CD4-positive, alpha-beta T cell treated with Interleukin-15 for 4 hours (primary cell): ENCODE measurements around the gene NMNAT2.

Experiments
- DNase-seq: peaks from one replicate; pipeline ENCODE4 v3.0.0-alpha.2; 2020; ENCODE audit warnings: low spot score

Gene NMNAT2

DNA sequence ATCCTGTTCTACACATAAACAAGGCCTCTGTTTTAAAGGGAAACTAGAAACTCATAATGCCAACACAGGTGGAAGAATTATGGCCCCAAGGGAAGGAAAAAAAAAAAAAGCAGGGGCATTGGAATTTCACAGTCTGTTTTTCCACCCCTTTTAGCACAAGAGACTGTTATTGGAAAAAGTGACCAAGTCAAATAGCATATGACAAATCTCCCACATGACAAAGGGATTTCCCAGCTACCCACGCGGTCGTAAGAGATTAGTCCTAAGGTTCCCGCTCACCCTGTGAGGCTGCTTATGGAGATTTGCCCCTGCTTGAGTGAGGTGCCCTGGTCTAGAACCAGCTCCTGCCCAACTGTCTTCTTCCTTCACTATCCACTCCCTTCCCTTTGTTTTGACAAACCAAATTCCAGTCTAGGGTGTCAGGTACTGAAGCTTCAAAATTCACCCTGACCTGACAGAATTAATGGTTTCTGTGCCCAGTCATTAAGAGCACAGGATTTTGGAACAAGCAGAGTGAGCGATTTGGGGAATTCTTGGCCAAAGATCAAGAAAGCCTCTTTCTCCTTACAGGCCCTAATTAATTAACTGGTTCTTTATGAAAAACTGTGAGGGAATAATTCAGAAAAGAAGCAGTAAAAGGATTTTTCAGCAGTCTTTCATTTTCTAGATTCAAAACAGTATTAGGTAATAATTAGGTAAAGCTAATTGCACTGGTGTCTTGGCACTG is 107.3 kb downstream of the NMNAT2 start:
- DNase-seq = no peak

DNA sequence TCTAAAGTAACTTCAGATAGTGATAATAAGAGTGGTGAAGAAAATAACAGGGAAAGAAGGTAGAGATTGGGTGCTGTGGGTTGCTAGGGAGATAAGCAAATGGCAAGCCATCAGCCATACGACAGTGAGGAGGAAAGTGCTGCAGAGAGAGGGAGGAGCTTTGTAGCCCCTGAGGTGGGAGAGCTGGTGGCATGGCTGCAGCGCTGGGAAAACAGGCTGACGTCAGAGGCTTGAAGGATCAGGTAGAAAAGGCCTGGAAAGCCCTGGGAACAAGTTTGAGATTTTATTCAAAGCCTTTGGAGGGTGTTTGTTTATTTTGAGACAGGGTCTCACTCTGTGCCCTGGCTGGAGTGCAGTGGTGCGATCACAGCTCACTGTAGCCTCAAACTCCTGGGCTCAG is 109.5 kb downstream of the NMNAT2 start:
- no peak for DNase-seq

DNA sequence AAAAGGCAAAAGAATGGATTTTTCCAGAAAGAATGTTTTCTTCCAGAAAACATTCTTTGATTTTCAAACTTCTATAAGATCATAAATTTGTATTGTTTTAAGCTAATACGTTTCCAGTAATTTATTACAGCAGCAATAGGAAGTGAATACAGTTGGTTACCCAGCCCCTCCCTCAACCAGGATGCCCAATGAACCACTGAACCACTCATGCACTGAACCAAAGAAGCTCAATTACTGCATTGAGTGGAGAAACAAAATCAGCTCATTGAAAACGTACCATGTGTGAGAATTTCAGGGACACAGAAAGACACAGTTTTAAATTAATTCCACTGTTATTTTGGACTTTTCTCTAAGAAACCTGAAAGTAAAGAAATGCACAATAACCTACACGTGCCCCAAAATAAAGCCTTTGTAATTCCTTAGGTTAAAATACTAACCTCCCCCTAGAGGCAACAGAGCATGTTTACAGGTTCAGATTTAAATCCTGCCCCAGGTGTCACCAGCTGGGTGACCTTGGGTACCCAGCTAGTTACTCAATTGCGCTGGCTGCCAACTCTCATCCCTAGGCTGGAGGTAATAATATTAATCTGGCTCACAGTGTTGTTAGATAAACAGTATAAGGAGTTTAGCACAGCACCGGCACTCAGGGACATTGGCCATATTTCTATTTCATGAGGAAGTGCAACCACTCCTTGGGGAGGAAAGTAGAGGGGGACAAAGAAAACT is 111.7 kb downstream of the NMNAT2 start:
- DNase-seq = no peak

DNA sequence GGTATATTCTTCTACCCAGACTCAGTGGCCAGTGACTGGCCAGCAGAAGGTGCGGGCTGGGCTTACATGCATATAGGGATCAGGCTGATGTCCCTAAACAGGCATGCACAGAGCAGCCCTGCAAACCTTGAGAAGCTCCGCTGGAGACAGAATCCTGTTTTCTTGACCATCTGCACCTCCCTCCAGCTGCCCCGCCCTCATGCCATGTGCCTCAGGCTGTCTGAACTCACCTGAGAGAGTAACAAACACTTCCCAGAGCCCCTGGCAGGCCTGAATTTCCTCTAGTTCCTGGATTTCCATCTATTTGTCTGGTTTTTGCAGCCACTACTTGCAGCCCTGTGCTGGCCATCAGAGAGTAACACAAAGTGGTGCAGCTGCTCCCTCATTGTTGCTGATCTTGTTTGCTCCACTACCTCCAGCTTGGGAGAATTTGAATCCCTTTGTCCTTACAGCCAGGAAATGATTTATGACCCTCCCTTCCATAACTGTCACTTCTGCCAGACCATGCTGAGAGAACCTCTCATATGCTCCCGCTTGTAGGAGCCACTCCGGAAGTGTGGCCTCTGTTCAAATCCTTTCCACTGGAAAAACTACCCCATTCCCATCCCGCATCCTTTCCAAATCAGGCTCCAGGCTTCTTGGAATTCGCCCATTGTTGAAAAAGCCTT is 113.6 kb downstream of the NMNAT2 start:
- no peak for DNase-seq

DNA sequence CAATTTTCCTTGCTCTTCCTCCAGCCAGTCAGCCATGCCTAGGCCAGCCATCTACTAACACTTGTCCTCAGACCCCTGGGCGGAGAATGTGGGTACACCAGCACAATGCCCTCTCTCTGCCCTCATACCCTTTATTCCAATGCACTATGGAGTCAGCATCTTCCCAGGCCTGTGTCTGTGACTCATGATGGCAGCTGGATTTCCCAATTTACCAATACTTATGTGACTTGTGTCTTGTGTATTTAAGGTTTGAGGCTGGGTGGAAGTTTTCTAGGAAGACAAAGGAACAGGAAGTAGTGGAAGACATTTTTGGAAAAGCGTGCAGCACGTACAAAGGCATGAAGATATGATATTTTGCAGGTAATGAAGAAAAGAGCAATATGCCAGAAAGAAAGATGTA is 114.3 kb downstream of the NMNAT2 start:
- no peak for DNase-seq

DNA sequence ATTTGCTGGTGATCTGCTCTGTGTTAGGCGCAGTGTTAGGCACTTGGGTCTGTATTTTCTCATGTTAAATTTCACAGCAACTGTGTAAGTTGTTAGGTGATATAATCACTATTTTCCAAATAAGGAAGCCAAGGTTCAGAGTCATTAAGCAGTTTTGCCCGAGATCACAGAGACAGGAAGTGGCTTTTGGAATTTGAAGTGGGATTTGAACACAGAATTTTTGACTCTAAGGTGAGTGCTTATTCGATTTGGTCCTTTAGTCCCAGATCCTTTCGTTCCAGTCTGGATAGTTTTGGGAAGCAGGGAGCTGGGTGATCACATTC is 114.9 kb downstream of the NMNAT2 start:
- no peak for DNase-seq

DNA sequence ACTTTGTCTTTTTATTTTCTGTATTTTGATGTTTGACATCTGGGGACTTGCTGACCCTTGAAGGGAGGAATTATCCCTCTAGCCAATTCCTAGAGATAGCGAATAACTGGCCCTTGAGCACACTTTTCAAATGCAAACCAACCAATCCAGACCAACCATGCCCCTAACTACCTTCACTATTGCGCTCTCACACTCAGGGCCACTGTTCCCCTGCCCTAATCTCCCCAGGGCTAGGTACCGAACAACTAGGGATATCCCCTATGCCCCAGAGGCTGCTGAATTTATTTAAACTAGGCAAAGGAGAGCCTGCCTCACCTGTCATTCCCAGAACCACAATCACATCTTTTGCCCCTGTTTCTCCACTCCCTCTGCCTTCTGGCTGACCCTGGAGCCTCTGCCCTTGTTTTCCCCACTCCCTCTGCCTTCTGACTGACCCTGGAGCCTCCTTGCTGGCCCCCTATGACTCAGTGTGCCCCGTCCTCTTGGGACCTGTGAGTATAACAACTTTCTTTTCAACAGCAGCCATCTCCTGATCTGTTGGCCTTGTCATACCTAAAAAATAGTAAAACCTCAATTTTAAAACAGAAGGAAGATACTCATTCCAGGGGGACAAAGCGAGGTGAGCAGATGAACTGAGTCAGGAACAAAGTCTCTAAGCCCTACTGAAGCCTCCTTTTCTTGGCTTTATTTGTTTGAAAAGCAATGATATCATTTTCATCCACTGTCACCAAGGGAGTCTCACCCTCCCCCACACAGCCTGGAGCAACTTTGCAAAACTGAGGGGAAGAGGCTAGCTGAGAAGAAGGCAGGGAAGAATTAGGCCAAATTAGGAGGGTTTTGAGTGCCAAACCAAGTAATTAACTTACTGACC is 115.5 kb downstream of the NMNAT2 start:
- DNase-seq = no peak

DNA sequence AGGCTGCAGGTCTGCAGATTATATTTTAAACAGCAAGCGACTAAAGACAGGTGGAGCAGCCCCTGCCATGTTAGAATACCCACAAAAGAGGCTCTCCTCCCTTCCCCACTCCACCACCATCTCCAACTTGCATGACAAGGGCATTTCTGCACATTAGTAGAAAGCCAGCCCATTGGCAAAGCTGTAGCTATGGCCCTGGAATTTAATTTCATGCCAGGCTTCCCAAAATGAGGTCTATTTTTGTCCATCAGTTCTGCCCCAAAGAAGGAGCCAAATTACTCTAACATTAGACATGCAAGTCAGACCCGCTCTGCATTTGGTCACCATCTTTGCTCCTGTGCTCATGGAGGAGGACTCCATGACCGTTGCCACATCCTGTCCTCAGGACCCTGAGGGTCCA is 116.9 kb downstream of the NMNAT2 start:
- no peak for DNase-seq

DNA sequence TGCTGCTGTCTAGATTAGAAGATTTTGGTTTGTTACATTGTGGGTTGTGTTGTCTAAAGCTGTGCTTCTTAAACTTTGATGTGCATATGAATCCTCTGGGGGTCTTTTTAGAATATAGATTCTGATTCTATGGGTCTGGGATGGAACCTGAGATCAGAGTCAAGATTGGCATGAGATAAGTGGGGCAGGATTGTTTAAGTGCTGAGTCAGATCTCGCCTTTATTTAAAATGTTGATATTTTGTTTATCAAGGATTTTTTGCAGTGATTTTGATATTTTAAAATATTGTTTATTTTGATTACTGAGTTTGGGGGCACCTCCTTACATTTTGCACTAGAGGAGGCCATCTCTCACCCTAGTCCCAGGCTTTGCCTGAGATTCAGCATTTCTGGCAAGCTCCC is 117.4 kb downstream of the NMNAT2 start:
- no peak for DNase-seq

DNA sequence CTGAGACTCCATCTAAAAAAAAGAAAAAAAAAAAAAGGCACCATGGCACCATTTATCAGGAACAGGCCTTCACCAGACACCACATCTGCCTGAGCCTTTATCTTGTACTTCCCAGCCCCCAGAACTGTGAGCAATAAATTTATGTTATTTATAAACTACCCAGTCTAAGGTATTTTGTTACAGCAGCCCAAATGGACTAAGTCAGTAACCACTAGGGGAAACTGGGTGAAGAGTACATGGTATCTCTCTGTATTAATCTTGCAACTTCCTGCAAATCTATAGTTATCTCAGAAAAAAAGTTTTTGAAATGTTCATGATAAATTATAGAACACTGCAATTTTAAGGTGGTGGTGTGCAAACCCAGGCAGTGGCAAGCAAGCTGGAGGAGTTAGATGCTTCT is 117.8 kb downstream of the NMNAT2 start:
- DNase-seq = no peak

DNA sequence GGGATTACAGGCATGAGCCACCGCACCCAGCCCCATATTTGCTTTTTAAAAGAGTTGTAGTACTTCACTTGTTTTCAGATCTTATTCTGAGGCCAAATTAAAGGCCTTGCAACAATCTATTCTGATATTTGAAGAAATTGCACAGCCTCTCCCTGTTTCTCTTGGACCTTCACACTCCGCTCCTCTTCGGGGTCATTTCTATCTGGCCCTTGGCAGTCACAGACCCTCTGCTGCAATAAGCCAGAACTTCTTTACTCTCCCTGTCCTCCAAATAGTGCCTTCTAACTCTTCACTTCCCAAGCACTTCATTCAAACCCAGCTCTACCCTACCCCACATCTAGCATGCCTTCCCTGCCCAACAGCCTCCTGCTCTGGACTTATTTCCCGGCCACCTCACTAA is 121.4 kb downstream of the NMNAT2 start:
- no peak for DNase-seq

DNA sequence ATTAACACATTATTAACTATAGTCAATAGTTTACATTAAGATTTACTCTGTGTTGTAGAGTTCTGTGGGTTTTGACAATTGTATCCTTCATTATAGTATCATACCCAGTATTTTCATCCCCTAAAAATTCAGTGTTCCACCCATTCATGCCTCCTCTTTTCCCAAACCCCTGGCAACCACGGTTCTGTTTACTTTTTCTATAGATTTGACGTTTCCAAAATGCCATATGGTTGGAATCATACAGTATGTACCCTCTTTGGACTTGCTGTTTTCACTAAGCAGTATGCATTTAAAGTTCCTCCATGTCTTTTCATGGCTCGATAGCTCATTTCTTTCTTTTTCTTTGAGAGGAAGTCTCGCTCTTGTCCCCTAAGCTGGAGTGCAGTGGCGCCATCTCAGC is 122.7 kb downstream of the NMNAT2 start:
- no peak for DNase-seq

DNA sequence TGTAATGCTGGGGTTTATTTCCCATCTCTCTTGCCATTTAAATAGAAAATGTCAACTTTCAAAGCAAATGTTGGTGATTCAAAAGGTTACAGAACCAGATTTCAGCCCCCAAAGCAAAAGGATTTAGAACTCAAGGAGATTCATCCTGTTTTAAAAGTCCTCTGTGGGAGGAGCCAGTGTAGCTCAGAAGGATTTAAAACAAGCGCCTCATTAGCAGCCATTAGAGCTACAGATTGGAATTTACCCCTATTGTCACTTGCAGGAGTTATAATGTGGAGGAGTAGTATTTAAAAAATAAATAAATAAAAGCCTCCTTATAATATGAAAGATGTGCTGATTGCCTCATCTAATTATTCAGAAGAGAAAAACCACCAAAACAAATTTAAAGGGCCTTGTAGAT is 124.3 kb downstream of the NMNAT2 start:
- no peak for DNase-seq

DNA sequence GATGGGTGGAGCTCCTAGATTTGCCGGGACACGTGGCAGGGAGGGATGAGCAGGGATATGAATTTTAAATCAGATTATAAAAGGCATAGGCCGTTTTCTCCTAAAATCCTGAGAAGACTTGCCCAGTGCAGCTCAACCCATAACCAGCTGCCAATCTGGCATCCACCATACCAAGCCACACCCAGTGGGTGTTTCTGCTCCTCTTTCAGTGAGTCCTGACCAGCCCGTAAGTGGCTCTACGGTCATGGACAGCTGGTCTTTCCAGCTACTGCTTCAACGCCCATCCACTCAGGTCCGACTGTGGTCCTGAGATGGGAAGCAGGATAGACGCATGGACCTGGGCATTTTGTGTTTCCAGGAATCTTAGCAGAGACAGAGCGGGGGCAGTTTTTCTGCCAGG is 124.9 kb downstream of the NMNAT2 start:
- no peak for DNase-seq

DNA sequence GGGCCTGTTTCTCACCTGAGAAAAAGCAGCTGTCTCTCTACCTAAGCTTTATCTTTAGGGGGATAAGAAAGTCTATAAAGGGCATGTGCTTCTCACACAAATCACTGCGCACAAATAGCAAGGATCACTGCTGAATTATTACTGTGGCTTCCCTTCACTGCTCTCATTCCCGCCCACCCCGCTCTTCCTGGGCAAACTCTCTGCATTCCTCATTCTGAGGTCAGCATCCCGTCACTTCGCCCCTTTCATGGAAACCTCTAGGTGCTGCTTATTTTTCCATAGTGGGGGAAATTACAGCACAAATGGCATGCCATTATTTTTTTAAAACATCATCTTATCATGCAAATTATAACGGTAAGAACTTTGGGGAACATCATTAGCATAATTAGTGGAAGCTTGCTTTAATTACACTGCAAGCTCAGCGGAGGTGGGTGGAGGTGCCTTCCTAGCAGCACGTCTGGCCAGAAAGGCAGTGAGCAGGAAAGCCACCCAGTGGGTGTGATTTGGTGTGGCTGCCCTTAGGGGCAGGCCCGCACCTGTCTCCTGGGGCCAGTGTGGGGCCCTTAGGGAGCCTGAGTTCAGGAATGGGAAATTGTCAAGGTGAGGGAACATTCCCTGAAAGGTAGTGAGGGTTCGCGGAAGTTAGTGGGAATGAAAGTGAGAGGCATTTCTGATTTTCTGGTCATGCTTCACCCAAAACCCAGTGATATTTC is 126.2 kb downstream of the NMNAT2 start:
- DNase-seq = no peak

DNA sequence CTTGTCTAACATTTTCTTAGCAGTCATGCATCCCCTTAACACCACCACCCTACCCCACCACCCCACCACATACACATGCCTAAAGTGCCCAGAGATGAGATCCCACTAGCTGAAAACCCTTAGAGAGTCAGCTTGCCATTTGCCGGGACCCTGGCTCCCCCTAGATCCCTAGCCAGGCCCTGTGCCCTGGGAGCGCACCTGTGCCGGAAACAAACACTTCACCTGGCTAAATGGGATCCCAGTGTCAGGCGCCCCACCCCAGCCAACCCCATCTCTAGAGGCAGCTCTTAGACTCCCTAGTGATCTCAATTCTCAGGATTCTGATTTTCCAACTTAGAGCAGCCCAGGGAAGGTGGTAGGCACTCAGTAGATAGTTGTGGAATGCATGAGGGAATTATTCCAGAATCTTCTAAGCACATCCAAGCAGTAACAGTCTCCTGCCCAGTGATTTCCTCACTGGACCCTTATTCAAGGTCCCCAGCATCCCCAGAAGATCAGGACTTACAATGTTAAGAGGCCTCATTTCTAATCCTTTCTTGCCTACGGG is 126.9 kb downstream of the NMNAT2 start:
- no peak for DNase-seq

DNA sequence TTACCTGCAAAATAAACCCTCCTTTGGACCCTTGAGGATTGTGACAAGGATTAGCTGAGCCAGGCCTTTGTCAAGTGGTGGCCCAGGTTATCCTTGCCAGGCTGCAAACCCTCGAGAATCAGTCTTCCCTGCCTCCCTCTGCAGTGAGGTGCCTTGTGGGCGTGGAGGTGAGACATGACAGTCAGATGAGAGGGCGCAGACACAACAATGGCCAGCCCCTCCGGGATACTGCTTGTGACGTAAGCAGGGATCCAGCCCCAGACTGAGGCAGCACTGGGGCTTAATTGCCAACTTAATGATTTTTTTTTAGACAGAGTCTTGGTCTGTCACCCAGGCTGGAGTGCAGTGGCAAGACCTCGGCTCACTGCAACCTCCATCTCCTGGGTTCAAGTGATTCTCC is 127.6 kb downstream of the NMNAT2 start:
- no peak for DNase-seq

DNA sequence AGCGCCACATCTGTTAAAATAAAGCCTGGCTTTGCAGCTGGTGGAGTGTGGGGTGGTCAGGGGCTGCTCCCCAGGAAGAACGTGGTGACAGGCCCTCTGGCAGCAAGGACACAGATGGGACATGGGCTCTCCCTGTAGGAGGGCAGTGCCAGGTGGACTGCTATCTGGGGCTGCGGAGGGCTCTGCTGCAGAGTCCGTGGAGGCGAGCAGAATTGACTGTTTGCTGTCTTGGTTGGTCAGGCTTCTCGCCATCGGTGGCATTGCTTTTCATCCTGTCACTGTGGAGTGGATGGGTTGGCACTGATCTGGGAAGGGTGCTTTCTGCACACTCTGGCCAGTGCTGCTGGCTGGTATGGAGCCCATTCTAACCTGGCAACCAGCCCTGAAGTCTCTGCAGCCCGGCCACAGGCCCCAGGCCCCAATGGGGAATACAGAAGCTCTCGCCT is 129.1 kb downstream of the NMNAT2 start:
- no peak for DNase-seq

DNA sequence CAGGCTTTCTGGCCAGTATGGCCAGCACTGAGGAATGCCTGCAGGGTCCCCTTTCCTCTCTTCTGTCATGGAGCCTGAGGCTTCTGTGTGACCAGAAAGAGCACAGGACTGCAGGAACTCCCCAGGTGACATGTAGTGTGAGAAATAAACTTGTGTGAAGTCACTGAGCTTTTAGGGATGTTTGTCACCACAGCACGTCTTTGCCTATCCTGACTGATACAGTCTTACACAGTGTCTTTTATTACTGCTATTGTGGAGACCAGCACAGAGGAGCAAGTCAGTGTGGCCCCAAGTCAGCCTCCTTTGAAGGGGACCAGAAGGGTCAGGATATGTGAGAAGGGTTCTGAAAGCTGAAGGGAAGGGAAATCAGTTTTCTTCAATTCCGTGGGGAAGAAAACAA is 129.6 kb downstream of the NMNAT2 start:
- no peak for DNase-seq

DNA sequence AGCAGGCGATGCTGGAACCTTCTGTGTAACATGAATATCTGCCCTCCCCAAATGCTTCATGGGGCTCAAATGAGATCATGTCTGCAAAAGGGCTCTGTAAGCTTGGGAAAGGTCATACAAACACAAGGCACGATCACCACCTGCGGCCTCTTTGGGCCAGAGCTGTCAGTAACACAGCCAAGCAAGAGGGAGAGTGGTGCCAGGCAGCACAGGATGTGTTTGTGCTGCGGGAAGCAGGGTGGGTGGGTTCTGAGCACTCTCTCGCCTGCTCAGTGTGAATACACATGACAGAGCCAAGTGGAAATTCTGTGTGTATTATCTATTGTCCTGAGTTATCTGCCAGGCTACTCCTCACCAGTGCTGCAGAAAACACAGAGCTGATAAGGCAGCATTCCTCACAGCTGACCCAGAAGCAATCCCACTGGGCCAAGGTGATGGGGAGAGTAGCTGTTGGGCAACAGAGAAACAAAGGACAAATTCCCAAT is 130.9 kb downstream of the NMNAT2 start:
- DNase-seq = no peak

DNA sequence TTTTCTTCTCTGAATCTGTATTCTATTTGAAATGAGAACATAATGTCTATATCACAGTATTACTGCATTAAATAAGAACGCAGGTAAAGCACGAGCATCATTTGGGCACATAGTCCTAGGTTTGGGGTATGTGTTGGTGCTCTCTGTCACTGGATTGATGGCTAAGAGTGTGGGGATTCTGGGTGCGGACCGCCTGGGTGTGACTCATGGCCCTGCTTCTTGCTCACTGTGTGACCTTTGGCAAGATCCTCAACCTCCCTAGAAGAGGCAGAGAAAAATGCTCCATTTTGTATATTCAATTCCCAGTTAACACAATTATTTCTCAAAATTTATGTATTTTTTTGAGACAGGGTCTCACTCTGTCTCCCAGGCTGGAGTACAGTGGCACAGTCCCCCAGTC is 132.4 kb downstream of the NMNAT2 start:
- DNase-seq = no peak
